Gastrocnemius medialis (tissue), 4 donors: ENCODE data around the gene UBE2E1. TPM values are rescaled to one million over a fixed set of nuclear protein-coding genes. Genes with fewer than 3 reads are reported as not detected.

Experiments used
- ATAC-seq, 2 donors: fragments of 150-250 bp; one replicate each; pipeline ENCODE4 v1.9.1; 2016
- DNase-seq, 2 donors: peaks; one replicate each; pipeline ENCODE4 v3.0.0-alpha.2; 2019
- H3K27ac ChIP-seq, 4 donors: fragments of 200-600 bp; sonication (generic); 1 replicate in 1 of 4; 2 replicates in 3 of 4; pipeline ENCODE4 v1.5.1; 2016 to 2018; ENCODE audit warnings: mild to moderate bottlenecking in 2 of 4, moderate library complexity in 1 of 4
- H3K27me3 ChIP-seq, 3 donors: fragments of 200-600 bp; sonication (generic) in 2 of 3; 1 replicate in 1 of 3; 2 replicates in 2 of 3; pipeline versions ENCODE4 v1.5.1 to v1.6.0; 2016 to 2019; ENCODE audit warnings: mild to moderate bottlenecking in 1 of 3, moderate library complexity in 1 of 3
- H3K36me3 ChIP-seq, 2 donors: fragments of 200-600 bp; sonication (generic) in 1 of 2; one replicate each; pipeline ENCODE4 v1.5.1; 2017 to 2018
- H3K4me1 ChIP-seq, 2 donors: fragments of 200-600 bp; sonication (generic) in 1 of 2; one replicate each; pipeline ENCODE4 v1.5.1; 2016 to 2017; ENCODE audit warnings: mild to moderate bottlenecking in 2 of 2
- H3K4me3 ChIP-seq, 4 donors: fragments of 200-600 bp; sonication (generic) in 3 of 4; 1 replicate in 1 of 4; 2 replicates in 3 of 4; pipeline ENCODE4 v1.5.1; 2016 to 2019; ENCODE audit warnings: mild to moderate bottlenecking in 2 of 4
- H3K9me3 ChIP-seq, 3 donors: fragments of 200-600 bp; sonication (generic) in 2 of 3; 1 replicate in 1 of 3; 2 replicates in 2 of 3; pipeline ENCODE4 v1.5.1; 2016 to 2019
- POLR2A ChIP-seq, 2 donors: fragments of 450-650 bp; IDR thresholded peaks; one replicate each; pipeline ENCODE4 v1.6.1; 2017; ENCODE audit warnings: antibody characterized with exemption in 2 of 2, mild to moderate bottlenecking in 2 of 2, moderate library complexity in 2 of 2
- in situ Hi-C, 4 donors: fragments of 200-750 bp; cut with MboI; loops; one replicate each; pipeline versions ENCODE4 v1.15.0 to v1.8.0; 2017; ENCODE audit warnings: low sequenced_read_pairs in 4 of 4
- intact Hi-C: fragments of 100-400 bp; cut with DNase I; formaldehyde crosslinking; loops from one replicate; pipeline ENCODE4 v1.15.1; 2023; ENCODE audit warnings: low total_unique reads
- total RNA-seq, 4 donors: library from RNA; depleted of rRNA; stranded (reverse); fragments of >200 nt; gene quantifications; one replicate each; pipeline versions ENCODE4 v1.1.0 to v1.2.3, GENCODE V29; 2016
- TF ChIP-seq, protein P1 (sequence below), 5 experiments: fragments of 450-650 bp in 3 of 5; fragments of 200-600 bp in 2 of 5; sonication (generic) in 2 of 5; IDR thresholded peaks in 4 of 5; conservative IDR thresholded peaks in 1 of 5; 1 replicate in 4 of 5; 2 replicates in 1 of 5; pipeline ENCODE4 v1.5.1; 2016 to 2019; ENCODE audit warnings: antibody characterized with exemption in 5 of 5, mild to moderate bottlenecking in 3 of 5, moderate library complexity in 3 of 5

UBE2E1 gene
- total RNA-seq, 4 donors from 2014 or later: 54.8 to 153 (median 109) TPM

DNA sequence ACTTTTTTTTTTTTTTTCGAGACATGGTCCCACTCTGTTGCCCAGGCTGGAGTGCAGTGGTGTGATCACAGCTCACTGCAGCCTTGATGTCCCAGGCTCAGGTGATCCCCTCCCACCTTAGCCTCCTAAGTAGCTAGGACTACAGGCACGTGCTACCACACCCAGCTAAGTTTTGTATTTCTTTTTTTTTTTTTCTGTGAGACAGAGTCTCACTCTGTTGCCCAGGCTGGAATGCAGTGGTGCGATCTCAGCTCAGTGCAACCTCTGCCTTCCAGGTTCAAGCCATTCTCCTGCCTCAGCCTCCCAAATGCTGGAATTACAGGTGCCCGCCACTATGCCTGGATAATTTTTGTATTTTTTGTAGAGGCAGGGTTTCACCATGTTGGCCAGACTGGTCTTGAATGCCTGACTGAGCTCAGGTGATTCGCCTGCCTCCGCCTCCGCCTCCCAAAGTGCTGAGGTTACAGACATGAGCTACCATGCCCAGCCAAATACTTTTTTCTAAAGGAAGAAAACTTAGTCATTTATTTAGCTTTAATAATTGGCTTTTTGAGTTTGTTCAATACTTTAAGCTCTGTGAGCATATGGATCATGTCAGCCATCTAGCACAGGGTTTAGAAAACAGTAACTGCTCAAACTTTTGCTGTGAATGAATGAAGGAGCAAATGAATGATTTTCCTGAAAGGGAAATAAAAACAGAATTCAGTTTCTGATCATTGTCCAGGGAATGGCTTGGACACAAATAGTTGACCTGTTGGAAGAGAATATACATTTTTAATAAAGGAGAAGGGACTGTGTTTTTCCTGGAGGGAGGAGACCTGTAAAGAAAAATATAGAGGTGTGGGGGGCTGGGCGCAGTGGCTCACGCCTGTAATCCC lies 26.0 kb downstream of the UBE2E1 start:
- Histone ChIP-seq H3K4me1 (peaks cover 43 to 51% of the 10 kb centered on the region in 2 donors), H3K36me3 (no peaks in the 10 kb centered on the region), H3K9me3 (no peaks in the 10 kb centered on the region), H3K27me3 (no peaks in the 10 kb centered on the region), H3K4me3 (no peak overlapping the region), H3K27ac (no peak overlapping the region)
- no peak for TF ChIP-seq POLR2A (IDR thresholded peaks at IDR 0.05)
- TF ChIP-seq, protein P1, sequence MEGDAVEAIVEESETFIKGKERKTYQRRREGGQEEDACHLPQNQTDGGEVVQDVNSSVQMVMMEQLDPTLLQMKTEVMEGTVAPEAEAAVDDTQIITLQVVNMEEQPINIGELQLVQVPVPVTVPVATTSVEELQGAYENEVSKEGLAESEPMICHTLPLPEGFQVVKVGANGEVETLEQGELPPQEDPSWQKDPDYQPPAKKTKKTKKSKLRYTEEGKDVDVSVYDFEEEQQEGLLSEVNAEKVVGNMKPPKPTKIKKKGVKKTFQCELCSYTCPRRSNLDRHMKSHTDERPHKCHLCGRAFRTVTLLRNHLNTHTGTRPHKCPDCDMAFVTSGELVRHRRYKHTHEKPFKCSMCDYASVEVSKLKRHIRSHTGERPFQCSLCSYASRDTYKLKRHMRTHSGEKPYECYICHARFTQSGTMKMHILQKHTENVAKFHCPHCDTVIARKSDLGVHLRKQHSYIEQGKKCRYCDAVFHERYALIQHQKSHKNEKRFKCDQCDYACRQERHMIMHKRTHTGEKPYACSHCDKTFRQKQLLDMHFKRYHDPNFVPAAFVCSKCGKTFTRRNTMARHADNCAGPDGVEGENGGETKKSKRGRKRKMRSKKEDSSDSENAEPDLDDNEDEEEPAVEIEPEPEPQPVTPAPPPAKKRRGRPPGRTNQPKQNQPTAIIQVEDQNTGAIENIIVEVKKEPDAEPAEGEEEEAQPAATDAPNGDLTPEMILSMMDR (IDR thresholded peaks at IDR 0.05 in 4 of 5, conservative IDR thresholded peaks at IDR 0.05 in 1 of 5): no peak
- no peak for ATAC-seq
- in situ Hi-C loops: no loop called here
- no peak for DNase-seq
- intact Hi-C loops: no loop called here

DNA sequence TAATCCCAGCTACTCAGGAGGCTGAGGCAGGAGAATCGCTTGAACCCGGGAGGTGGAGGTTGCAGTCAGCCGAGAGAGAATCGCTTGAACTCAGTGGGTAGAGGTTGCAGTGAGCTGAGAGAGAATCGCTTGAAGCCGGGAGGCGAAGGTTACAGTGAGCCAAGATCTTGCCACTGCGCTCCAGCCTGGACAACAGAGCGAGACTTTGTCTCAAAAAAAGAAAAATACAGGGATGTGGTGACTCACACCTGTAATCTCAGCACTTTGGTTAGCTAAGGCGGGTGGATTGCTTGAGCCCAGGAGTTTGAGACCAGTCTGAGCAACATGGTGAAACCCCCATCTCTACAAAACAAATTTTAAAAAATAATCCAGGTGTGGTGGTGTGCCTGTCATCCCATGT lies 26.8 kb downstream of the UBE2E1 start:
- peaks cover 43 to 50% of the 10 kb centered on the region in 2 donors for H3K4me1 ChIP-seq
- ATAC-seq: no peak
- H3K4me3 ChIP-seq: no peak overlapping the region
- H3K9me3 ChIP-seq: no peaks in the 10 kb centered on the region
- in situ Hi-C loops (no loop called here), intact Hi-C loops (no loop called here)
- H3K27ac ChIP-seq: no peak overlapping the region
- TF ChIP-seq POLR2A (IDR thresholded peaks at IDR 0.05): no peak
- TF ChIP-seq, protein P1 (IDR thresholded peaks at IDR 0.05 in 4 of 5, conservative IDR thresholded peaks at IDR 0.05 in 1 of 5): no peak
- no peaks in the 10 kb centered on the region for H3K27me3 ChIP-seq
- no peak for DNase-seq
- no peaks in the 10 kb centered on the region for H3K36me3 ChIP-seq

- Histone ChIP-seq H3K4me3 (no peak overlapping the region), H3K27me3 (no peaks in the 10 kb centered on the region), H3K27ac (peak overlapping the region in 1 of 4 donors; percentile 12), H3K36me3 (no peaks in the 10 kb centered on the region), H3K4me1 (peaks cover 42 to 46% of the 10 kb centered on the region in 2 donors), H3K9me3 (no peaks in the 10 kb centered on the region)
- TF ChIP-seq POLR2A (IDR thresholded peaks at IDR 0.05): no peak
- TF ChIP-seq, protein P1 (IDR thresholded peaks at IDR 0.05 in 4 of 5, conservative IDR thresholded peaks at IDR 0.05 in 1 of 5): peak in 3 of 5 experiments; percentile 14 to 49 (median 19)
- ATAC-seq (peak in 1 of 2 donors; percentile 29), DNase-seq (no peak)
- in situ Hi-C loops: no loop called here
- intact Hi-C loops: no loop called here
These were observed 28.5 kb downstream of the UBE2E1 start for GRCh38 chr3:23834082-23834870.

- H3K4me1 ChIP-seq: peaks cover 38 to 41% of the 10 kb centered on the region in 2 donors
- in situ Hi-C loops: no loop called here
- DNase-seq: no peak
These were observed 29.3 kb downstream of the UBE2E1 start for GRCh38 chr3:23835087-23835486.

More at GRCh38 chr3:23835087-23835486, 29.3 kb downstream of the UBE2E1 start:
- Histone ChIP-seq H3K27ac (no peak overlapping the region), H3K4me3 (no peak overlapping the region), H3K27me3 (no peaks in the 10 kb centered on the region), H3K9me3 (no peaks in the 10 kb centered on the region), H3K36me3 (no peaks in the 10 kb centered on the region)
- TF ChIP-seq POLR2A (IDR thresholded peaks at IDR 0.05): no peak
- TF ChIP-seq, protein P1 (IDR thresholded peaks at IDR 0.05 in 4 of 5, conservative IDR thresholded peaks at IDR 0.05 in 1 of 5): no peak
- ATAC-seq: no peak
- intact Hi-C loops: no loop called here
